Measurements from ENCODE around the gene PPFIBP1.
"Not testable (repeated sequence)": the region's sequence is repeated elsewhere in the genome, so short reads cannot be mapped to it uniquely, and the experiment has no call there.

The PPFIBP1 gene

GRCh38 chr12:27575762-27576118 is 51.7 kb downstream of the PPFIBP1 start:
- no peak for DNase-seq
- Histone ChIP-seq H3K9me3 (ENCODE audit: control insufficient read depth, low read length) (no peaks in the 10 kb centered on the region), H3K27ac (ENCODE audit: insufficient read depth, low read length, poor library complexity, severe bottlenecking) (no peak overlapping the region), H3K4me1 (ENCODE audit: control insufficient read depth, insufficient read depth, low read length, poor library complexity, severe bottlenecking) (no peaks in the 10 kb centered on the region), H3K27me3 (replicated peaks; ENCODE audit: control insufficient read depth, insufficient read depth, low read length, poor library complexity, severe bottlenecking) (no peaks in the 10 kb centered on the region), H3K4me3 (ENCODE audit: insufficient read depth, low read depth, low read length, poor library complexity, severe bottlenecking) (no peak overlapping the region), H3K36me3 (ENCODE audit: control insufficient read depth, insufficient read depth, low read length) (no peaks in the 10 kb centered on the region)

DNA sequence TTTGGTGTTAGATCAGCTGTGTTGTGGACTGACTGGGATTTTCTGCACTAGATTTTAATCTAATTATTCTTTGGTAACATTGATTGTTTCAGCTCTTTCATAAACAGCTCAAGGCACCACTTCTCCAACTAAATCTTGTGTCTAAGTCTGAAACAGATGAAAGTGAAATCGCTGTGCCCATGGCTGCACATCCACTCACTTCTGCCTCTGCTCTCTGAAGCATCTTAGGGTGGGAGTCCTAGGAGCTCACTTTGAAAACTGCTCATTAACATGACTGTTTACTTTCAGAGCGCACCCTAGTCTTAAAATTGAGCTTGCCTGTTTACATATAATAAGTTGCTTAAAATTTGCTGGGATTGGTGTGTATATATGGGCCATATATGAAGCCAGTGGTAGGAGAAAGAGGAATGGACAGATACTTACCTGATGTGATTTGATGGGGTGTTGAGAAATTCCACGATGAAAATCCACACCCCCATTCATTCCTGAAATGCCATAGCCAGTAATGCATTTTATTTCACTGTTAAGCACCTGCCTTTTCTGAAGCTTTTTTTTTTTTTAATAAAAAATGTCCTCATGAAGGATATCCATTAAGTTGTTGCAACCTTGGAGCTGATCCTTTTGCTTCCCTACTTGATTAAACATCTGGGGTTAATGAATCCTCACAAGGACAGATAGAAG is 52.8 kb downstream of the PPFIBP1 start:
- Histone ChIP-seq H3K9me3 (ENCODE audit: control insufficient read depth, low read length) (no peaks in the 10 kb centered on the region), H3K27me3 (replicated peaks; ENCODE audit: control insufficient read depth, insufficient read depth, low read length, poor library complexity, severe bottlenecking) (no peaks in the 10 kb centered on the region), H3K27ac (ENCODE audit: insufficient read depth, low read length, poor library complexity, severe bottlenecking) (no peak overlapping the region), H3K36me3 (ENCODE audit: control insufficient read depth, insufficient read depth, low read length) (no peaks in the 10 kb centered on the region), H3K4me3 (ENCODE audit: insufficient read depth, low read depth, low read length, poor library complexity, severe bottlenecking) (no peak overlapping the region), H3K4me1 (ENCODE audit: control insufficient read depth, insufficient read depth, low read length, poor library complexity, severe bottlenecking) (no peaks in the 10 kb centered on the region)
- DNase-seq, result no peak

DNA sequence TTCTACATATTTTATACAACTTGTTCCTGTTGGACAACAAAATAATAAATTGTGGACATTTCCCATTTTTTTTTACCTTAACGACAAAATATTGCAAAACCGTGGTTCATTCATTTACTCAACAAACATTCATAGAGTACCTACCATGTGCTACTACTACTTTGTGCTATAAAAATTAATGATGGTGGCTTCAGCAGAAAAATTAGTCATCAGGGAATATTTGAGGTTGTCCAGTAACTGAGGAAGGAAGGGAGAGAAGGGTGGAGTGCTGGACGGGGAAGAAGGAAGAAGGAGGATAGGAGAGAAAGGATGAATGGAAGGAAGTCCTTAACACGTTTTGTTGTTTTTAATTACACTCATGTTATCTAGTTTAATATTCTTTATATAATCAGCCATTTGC is 53.7 kb downstream of the PPFIBP1 start:
- Histone ChIP-seq H3K27me3 (replicated peaks; ENCODE audit: control insufficient read depth, insufficient read depth, low read length, poor library complexity, severe bottlenecking) (no peaks in the 10 kb centered on the region), H3K9me3 (ENCODE audit: control insufficient read depth, low read length) (no peaks in the 10 kb centered on the region), H3K4me1 (ENCODE audit: control insufficient read depth, insufficient read depth, low read length, poor library complexity, severe bottlenecking) (no peaks in the 10 kb centered on the region), H3K4me3 (ENCODE audit: insufficient read depth, low read depth, low read length, poor library complexity, severe bottlenecking) (no peak overlapping the region), H3K36me3 (ENCODE audit: control insufficient read depth, insufficient read depth, low read length) (no peaks in the 10 kb centered on the region), H3K27ac (ENCODE audit: insufficient read depth, low read length, poor library complexity, severe bottlenecking) (no peak overlapping the region)
- no peak for DNase-seq

DNA sequence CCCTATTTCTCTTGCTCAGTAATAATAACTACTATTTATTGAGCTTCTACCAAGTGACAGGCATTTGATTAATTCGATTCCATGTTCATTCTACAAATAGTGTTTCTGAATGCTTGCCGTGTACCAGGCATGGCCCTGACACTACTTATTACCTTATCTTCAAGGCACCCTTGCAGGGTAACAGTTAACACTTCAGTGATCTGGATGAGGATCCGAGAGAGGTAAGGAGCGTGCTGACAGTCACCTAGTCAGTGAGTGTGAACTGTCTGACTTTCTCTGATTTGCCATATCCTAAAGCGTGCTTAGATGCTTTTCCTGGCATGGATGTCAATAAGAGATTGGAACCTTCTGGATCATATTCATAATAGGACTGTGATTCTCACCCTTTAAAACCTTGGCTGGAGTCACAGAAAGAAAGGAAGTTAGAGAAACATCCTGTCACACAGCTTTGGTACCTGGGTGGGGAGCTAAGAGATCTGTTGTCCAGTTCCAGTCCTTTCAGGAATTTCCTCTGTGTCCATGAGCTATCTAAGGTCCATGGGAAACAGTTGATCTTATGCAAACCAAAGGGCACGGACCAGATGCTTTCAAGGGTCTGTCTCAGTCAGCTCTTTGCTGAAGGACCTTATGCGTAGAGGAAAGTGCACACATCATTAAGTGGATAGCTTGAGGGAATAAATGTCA is 54.8 kb downstream of the PPFIBP1 start:
- Histone ChIP-seq H3K27me3 (replicated peaks; ENCODE audit: control insufficient read depth, insufficient read depth, low read length, poor library complexity, severe bottlenecking) (no peaks in the 10 kb centered on the region), H3K9me3 (ENCODE audit: control insufficient read depth, low read length) (no peaks in the 10 kb centered on the region), H3K4me1 (ENCODE audit: control insufficient read depth, insufficient read depth, low read length, poor library complexity, severe bottlenecking) (no peaks in the 10 kb centered on the region), H3K4me3 (ENCODE audit: insufficient read depth, low read depth, low read length, poor library complexity, severe bottlenecking) (no peak overlapping the region), H3K27ac (ENCODE audit: insufficient read depth, low read length, poor library complexity, severe bottlenecking) (no peak overlapping the region), H3K36me3 (ENCODE audit: control insufficient read depth, insufficient read depth, low read length) (no peaks in the 10 kb centered on the region)
- DNase-seq, result no peak

GRCh38 chr12:27580561-27581330 is 56.7 kb downstream of the PPFIBP1 start:
- Histone ChIP-seq H3K4me1 (ENCODE audit: control insufficient read depth, insufficient read depth, low read length, poor library complexity, severe bottlenecking) (no peaks in the 10 kb centered on the region), H3K9me3 (ENCODE audit: control insufficient read depth, low read length) (no peaks in the 10 kb centered on the region), H3K36me3 (ENCODE audit: control insufficient read depth, insufficient read depth, low read length) (no peaks in the 10 kb centered on the region), H3K4me3 (ENCODE audit: insufficient read depth, low read depth, low read length, poor library complexity, severe bottlenecking) (no peak overlapping the region), H3K27ac (ENCODE audit: insufficient read depth, low read length, poor library complexity, severe bottlenecking) (no peak overlapping the region), H3K27me3 (replicated peaks; ENCODE audit: control insufficient read depth, insufficient read depth, low read length, poor library complexity, severe bottlenecking) (no peaks in the 10 kb centered on the region)
- DNase-seq, result no peak

DNA sequence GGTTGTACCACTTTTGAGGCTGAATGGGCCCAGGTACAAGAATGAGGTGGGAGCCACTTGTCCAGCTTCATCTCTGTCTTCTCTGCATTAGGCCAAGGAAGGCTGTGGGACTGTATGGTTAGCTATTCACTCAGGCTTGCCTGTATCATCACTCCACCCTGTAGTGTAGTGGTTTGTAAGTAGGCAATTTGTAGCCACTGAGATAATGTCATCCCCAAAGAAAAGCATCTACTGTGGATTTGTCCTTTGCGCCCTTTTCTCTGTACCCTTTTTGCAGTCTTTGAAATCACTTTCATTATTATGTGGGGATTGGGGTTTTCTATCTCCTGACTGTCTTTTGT is 57.3 kb downstream of the PPFIBP1 start:
- not testable (repeated sequence) for H3K9me3 ChIP-seq (ENCODE audit: control insufficient read depth, low read length); H3K27me3 ChIP-seq (replicated peaks; ENCODE audit: control insufficient read depth, insufficient read depth, low read length, poor library complexity, severe bottlenecking); H3K27ac ChIP-seq (ENCODE audit: insufficient read depth, low read length, poor library complexity, severe bottlenecking); H3K4me1 ChIP-seq (ENCODE audit: control insufficient read depth, insufficient read depth, low read length, poor library complexity, severe bottlenecking); DNase-seq; H3K4me3 ChIP-seq (ENCODE audit: insufficient read depth, low read depth, low read length, poor library complexity, severe bottlenecking); H3K36me3 ChIP-seq (ENCODE audit: control insufficient read depth, insufficient read depth, low read length)

DNA sequence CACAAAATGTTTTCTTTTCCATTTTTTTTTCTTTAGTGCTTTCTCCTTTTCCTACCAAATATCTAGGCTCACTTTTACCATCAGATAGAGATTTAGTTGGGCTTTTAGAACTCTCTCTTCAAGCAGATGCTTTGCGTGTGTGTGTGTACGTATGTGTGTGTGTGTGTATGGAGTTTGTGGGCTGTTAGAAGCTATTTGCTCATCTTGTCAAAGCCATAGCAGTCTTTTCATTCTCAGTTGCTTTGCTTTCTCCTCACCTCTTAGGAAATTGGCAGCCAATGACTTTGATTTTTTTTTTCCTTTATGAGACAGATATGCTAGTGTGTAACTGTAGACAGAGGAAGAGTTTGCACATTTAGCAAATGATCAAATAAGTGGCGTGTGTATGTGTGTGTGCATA is 57.8 kb downstream of the PPFIBP1 start:
- H3K27me3 ChIP-seq (replicated peaks; ENCODE audit: control insufficient read depth, insufficient read depth, low read length, poor library complexity, severe bottlenecking); H3K36me3 ChIP-seq (ENCODE audit: control insufficient read depth, insufficient read depth, low read length); H3K4me3 ChIP-seq (ENCODE audit: insufficient read depth, low read depth, low read length, poor library complexity, severe bottlenecking); DNase-seq; H3K4me1 ChIP-seq (ENCODE audit: control insufficient read depth, insufficient read depth, low read length, poor library complexity, severe bottlenecking); H3K27ac ChIP-seq (ENCODE audit: insufficient read depth, low read length, poor library complexity, severe bottlenecking); H3K9me3 ChIP-seq (ENCODE audit: control insufficient read depth, low read length): not testable (repeated sequence)

GRCh38 chr12:27582445-27582844 is 58.4 kb downstream of the PPFIBP1 start:
- H3K27ac ChIP-seq (ENCODE audit: insufficient read depth, low read length, poor library complexity, severe bottlenecking); H3K4me1 ChIP-seq (ENCODE audit: control insufficient read depth, insufficient read depth, low read length, poor library complexity, severe bottlenecking); H3K36me3 ChIP-seq (ENCODE audit: control insufficient read depth, insufficient read depth, low read length); H3K4me3 ChIP-seq (ENCODE audit: insufficient read depth, low read depth, low read length, poor library complexity, severe bottlenecking); H3K9me3 ChIP-seq (ENCODE audit: control insufficient read depth, low read length); H3K27me3 ChIP-seq (replicated peaks; ENCODE audit: control insufficient read depth, insufficient read depth, low read length, poor library complexity, severe bottlenecking); DNase-seq: not testable (repeated sequence)

DNA sequence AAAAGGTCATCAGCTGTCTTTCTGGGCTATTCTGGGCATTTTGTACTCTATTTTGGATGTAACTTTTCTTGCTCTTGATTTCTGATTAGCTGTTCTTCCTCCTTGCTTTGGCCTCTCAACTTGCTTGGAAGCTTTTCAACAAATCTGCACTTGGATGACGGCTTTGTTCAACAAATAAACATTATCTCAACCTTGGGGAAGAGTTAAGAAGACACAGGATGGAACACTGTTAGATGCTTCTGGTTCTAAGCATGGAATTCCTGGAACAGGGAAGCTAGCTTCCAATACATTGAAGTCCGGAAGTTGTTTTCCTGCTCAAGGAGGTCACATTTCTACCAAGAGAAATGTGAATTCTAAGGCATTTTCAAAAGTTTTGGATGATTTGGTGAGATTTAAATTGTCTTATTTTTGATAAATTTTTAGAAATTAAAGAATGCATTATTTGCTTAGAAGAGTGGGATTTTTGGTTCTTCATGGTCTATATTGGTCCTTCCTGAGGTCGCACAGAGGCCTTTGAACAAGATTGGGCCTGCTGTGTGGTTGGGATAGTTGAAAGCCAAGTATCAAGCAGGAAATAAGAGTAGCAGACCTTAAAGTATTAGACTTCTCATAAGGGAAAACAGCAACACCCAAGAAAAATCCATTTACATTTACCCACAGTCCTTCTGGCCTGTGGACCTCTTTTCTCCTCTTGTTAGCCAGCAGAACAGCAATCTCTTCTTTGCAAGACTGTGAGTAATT is 59.2 kb downstream of the PPFIBP1 start:
- no peak overlapping the region for H3K27ac ChIP-seq (ENCODE audit: insufficient read depth, low read length, poor library complexity, severe bottlenecking)
- no peak for DNase-seq
- no peaks in the 10 kb centered on the region for H3K4me1 ChIP-seq (ENCODE audit: control insufficient read depth, insufficient read depth, low read length, poor library complexity, severe bottlenecking)
- H3K9me3 ChIP-seq (ENCODE audit: control insufficient read depth, low read length), result no peaks in the 10 kb centered on the region
- no peaks in the 10 kb centered on the region for H3K36me3 ChIP-seq (ENCODE audit: control insufficient read depth, insufficient read depth, low read length)
- H3K4me3 ChIP-seq (ENCODE audit: insufficient read depth, low read depth, low read length, poor library complexity, severe bottlenecking), result no peak overlapping the region
- no peaks in the 10 kb centered on the region for H3K27me3 ChIP-seq (replicated peaks; ENCODE audit: control insufficient read depth, insufficient read depth, low read length, poor library complexity, severe bottlenecking)

GRCh38 chr12:27583981-27584380 is 60.0 kb downstream of the PPFIBP1 start:
- Histone ChIP-seq H3K27ac (ENCODE audit: insufficient read depth, low read length, poor library complexity, severe bottlenecking) (no peak overlapping the region), H3K4me1 (ENCODE audit: control insufficient read depth, insufficient read depth, low read length, poor library complexity, severe bottlenecking) (no peaks in the 10 kb centered on the region)
- DNase-seq, result no peak

More at GRCh38 chr12:27583981-27584380, 60.0 kb downstream of the PPFIBP1 start:
- Histone ChIP-seq H3K9me3 (ENCODE audit: control insufficient read depth, low read length) (no peaks in the 10 kb centered on the region), H3K27me3 (replicated peaks; ENCODE audit: control insufficient read depth, insufficient read depth, low read length, poor library complexity, severe bottlenecking) (no peaks in the 10 kb centered on the region), H3K36me3 (ENCODE audit: control insufficient read depth, insufficient read depth, low read length) (no peaks in the 10 kb centered on the region), H3K4me3 (ENCODE audit: insufficient read depth, low read depth, low read length, poor library complexity, severe bottlenecking) (no peak overlapping the region)

Data from effector memory CD4-positive, alpha-beta T cell (primary cell).